ENCODE measurements around the gene PRPSAP1. TPM values are rescaled to one million over a fixed set of nuclear protein-coding genes. Genes with fewer than 3 reads are reported as not detected.

Gene PRPSAP1
- total RNA-seq, 2 experiments from 2014 or later: 53.3 to 111 TPM

- intact Hi-C loops (cut with micrococcal nuclease; ENCODE audit: unreplicated experiment): no loop called here
- Histone ChIP-seq H3K4me3 (ENCODE audit: low read depth, low read length, poor library complexity, severe bottlenecking) (no peak overlapping the region), H3K4me1 (ENCODE audit: insufficient read depth, low read length, poor library complexity, severe bottlenecking) (no peaks in the 10 kb centered on the region), H3K9me3 (ENCODE audit: low read length) (no peaks in the 10 kb centered on the region), H2AFZ (ENCODE audit: low read length) (no peak overlapping the region), H3K36me3 (ENCODE audit: insufficient read depth, low read length) (peaks cover 81% of the 10 kb centered on the region), H3K79me2 (ENCODE audit: insufficient read depth, low read depth, low read length) (no peaks in the 10 kb centered on the region), H3K27ac (ENCODE audit: low read depth, low read length, poor library complexity, severe bottlenecking) (no peak overlapping the region), H3K9me2 (ENCODE audit: insufficient read depth, low read length) (no peaks in the 10 kb centered on the region), H4K20me1 (ENCODE audit: insufficient read depth, low read length) (no peaks in the 10 kb centered on the region), H3K4me2 (ENCODE audit: low read length) (no peak overlapping the region)
- BruUV-seq (replicated peaks): no TSS peak
- POLR2A ChIA-PET: no interaction called here
- TF ChIP-seq CTCF (conservative IDR thresholded peaks at IDR 0.05; ENCODE audit: low read length) (no peak), EZH2phosphoT487 (IDR thresholded peaks at IDR 0.05; ENCODE audit: borderline replicate concordance, low read depth, low read length) (no peak)
- CTCF ChIA-PET (ENCODE audit: unreplicated experiment): no interaction called here
- no peak for DNase-seq (ENCODE audit: low spot score)
These were observed 40.5 kb upstream of the PRPSAP1 start for GRCh38 chr17:76394166-76394565.

- H3K79me2 ChIP-seq (ENCODE audit: insufficient read depth, low read depth, low read length): no peaks in the 10 kb centered on the region
- intact Hi-C loops (cut with micrococcal nuclease; ENCODE audit: unreplicated experiment): no loop called here
- no peaks in the 10 kb centered on the region for H4K20me1 ChIP-seq (ENCODE audit: insufficient read depth, low read length)
- no peaks in the 10 kb centered on the region for H3K4me1 ChIP-seq (ENCODE audit: insufficient read depth, low read length, poor library complexity, severe bottlenecking)
- no peaks in the 10 kb centered on the region for H3K9me3 ChIP-seq (ENCODE audit: low read length)
- no peak overlapping the region for H3K4me3 ChIP-seq (ENCODE audit: low read depth, low read length, poor library complexity, severe bottlenecking)
- peaks cover 62% of the 10 kb centered on the region for H3K36me3 ChIP-seq (ENCODE audit: insufficient read depth, low read length)
- H3K27ac ChIP-seq (ENCODE audit: low read depth, low read length, poor library complexity, severe bottlenecking): no peak overlapping the region
- BruUV-seq (replicated peaks): no TSS peak
- no peak for DNase-seq (ENCODE audit: low spot score)
- H3K4me2 ChIP-seq (ENCODE audit: low read length): no peak overlapping the region
- TF ChIP-seq CTCF (conservative IDR thresholded peaks at IDR 0.05; ENCODE audit: low read length): no peak
- TF ChIP-seq EZH2phosphoT487 (IDR thresholded peaks at IDR 0.05; ENCODE audit: borderline replicate concordance, low read depth, low read length): no peak
- POLR2A ChIA-PET: no interaction called here
- H3K9me2 ChIP-seq (ENCODE audit: insufficient read depth, low read length): no peaks in the 10 kb centered on the region
- no peak overlapping the region for H2AFZ ChIP-seq (ENCODE audit: low read length)
- CTCF ChIA-PET (ENCODE audit: unreplicated experiment): no interaction called here
These were observed 37.5 kb upstream of the PRPSAP1 start for GRCh38 chr17:76391200-76391715.

- Histone ChIP-seq H3K4me2 (ENCODE audit: low read length) (no peak overlapping the region), H3K4me1 (ENCODE audit: insufficient read depth, low read length, poor library complexity, severe bottlenecking) (peaks cover 12% of the 10 kb centered on the region), H3K4me3 (ENCODE audit: low read depth, low read length, poor library complexity, severe bottlenecking) (no peak overlapping the region), H3K79me2 (ENCODE audit: insufficient read depth, low read depth, low read length) (no peaks in the 10 kb centered on the region), H4K20me1 (ENCODE audit: insufficient read depth, low read length) (no peaks in the 10 kb centered on the region), H3K9me2 (ENCODE audit: insufficient read depth, low read length) (no peaks in the 10 kb centered on the region), H3K36me3 (ENCODE audit: insufficient read depth, low read length) (peaks cover 52% of the 10 kb centered on the region), H3K9me3 (ENCODE audit: low read length) (no peaks in the 10 kb centered on the region), H2AFZ (ENCODE audit: low read length) (no peak overlapping the region), H3K27ac (ENCODE audit: low read depth, low read length, poor library complexity, severe bottlenecking) (no peak overlapping the region)
- CTCF ChIA-PET (ENCODE audit: unreplicated experiment): interaction anchor here (1.1 to 2.6 kb wide), 2 partner anchors 7 to 10 kb away, joined by 5 to 10 read pairs; no protein-coding TSS in a partner anchor
- BruUV-seq (replicated peaks): no TSS peak
- TF ChIP-seq CTCF (conservative IDR thresholded peaks at IDR 0.05; ENCODE audit: low read length) (no peak), EZH2phosphoT487 (IDR thresholded peaks at IDR 0.05; ENCODE audit: borderline replicate concordance, low read depth, low read length) (no peak)
- no peak for DNase-seq (ENCODE audit: low spot score)
- intact Hi-C loops (cut with micrococcal nuclease; ENCODE audit: unreplicated experiment): no loop called here
- POLR2A ChIA-PET: interaction anchor here (0.6 to 1.2 kb wide), 2 partner anchors 21 to 23 kb away, joined by 3 read pairs; no protein-coding TSS in a partner anchor
These were observed 36.3 kb upstream of the PRPSAP1 start for GRCh38 chr17:76390003-76390421.
